ENCODE results near the gene SPR. TPM values are rescaled to one million over a fixed set of nuclear protein-coding genes. Genes with fewer than 3 reads are reported as not detected.
"Not testable (repeated sequence)": the region's sequence is repeated elsewhere in the genome, so short reads cannot be mapped to it uniquely, and the experiment has no call there.

Gene SPR
- total RNA-seq, 2 donors from 2014 or later = 0.60 to 1.1 TPM

DNA sequence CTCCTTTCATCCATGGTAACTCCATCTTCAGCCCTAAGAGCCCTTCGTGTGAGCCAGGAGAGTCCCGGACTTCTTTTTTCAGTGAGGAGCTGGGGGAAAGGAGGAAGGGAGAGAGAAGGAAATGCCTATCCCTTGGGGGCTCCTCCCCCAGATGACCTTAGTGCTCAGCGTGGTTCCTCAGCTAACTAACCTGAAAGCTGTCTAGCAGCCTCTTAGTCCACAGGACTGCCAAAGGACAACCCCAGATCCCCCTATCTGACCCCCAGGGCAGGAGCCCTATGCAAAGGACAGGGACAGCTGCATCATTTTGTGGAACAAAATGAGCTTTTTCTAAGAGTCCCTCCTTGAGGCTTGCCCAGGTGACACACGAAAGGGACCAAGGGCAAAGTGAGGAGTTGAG is 7.9 kb downstream of the SPR start:
- H3K27ac Mint-ChIP-seq = no peak overlapping the region
- H3K36me3 Mint-ChIP-seq (ENCODE audit: low read depth) = peaks cover 4% of the 10 kb centered on the region
- no peaks in the 10 kb centered on the region for H3K9me3 ChIP-seq (ENCODE audit: control insufficient read depth, low read length, poor library complexity, severe bottlenecking)
- H3K4me1 Mint-ChIP-seq = peaks cover 6% of the 10 kb centered on the region
- DNase-seq (no peak), ATAC-seq (no peak)
- no peak overlapping the region for H3K4me3 Mint-ChIP-seq
- H3K27me3 Mint-ChIP-seq = peaks cover 84% of the 10 kb centered on the region

DNA sequence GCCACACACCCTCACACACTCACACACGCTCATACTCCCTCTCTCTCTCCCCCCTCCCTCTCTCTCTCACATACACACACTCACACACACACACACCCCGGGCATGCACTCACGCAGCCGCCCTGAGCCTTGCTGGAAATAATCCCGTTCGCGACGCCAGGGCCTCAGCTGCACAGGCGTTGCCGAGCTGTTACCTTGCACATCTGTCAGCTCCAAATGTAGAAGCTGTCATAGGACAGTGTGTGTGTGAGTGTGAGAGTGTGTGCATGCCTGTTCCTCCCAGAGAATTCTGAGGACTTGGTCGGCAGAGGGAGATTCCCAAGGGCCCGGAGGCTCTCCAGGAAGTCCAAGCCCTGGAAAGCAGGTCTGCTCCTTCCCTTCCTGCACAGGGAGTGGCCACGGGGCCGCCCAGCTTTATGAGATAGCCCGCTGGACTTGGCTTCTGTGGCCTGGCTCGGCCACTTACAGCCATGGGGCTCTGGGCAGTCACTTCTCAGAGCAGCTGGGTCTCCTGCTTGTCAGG is 8.6 kb downstream of the SPR start:
- no peaks in the 10 kb centered on the region for H3K9me3 ChIP-seq (ENCODE audit: control insufficient read depth, low read length, poor library complexity, severe bottlenecking)
- Mint-ChIP-seq H3K4me1 (peaks cover 6% of the 10 kb centered on the region), H3K27me3 (peaks cover 84% of the 10 kb centered on the region), H3K36me3 (ENCODE audit: low read depth) (peaks cover 7% of the 10 kb centered on the region), H3K27ac (no peak overlapping the region), H3K4me3 (no peak overlapping the region)
- DNase-seq = no peak
- ATAC-seq = no peak

DNA sequence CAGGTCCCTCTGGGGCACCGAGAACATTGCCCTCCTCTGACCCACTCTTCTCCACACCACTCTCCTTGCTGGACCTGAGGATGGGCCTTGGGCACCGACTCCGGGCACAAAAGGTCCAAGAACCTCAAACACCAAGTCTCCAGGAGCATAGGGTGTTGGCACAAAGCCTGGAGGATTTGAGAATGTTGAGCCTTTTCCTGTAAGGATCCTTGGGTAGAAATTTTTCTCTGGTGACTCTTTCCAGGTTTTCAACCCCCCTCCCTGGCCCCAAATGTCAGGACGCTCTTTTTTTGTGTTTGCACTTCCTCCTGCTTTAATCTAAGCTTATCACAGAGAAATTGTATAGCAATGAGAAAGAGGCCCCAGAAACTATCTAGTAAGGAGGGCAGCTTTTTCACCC is 9.2 kb downstream of the SPR start:
- no peaks in the 10 kb centered on the region for H3K9me3 ChIP-seq (ENCODE audit: control insufficient read depth, low read length, poor library complexity, severe bottlenecking)
- no peak overlapping the region for H3K4me3 Mint-ChIP-seq
- no peak for DNase-seq
- ATAC-seq = no peak
- peaks cover 10% of the 10 kb centered on the region for H3K36me3 Mint-ChIP-seq (ENCODE audit: low read depth)
- peaks cover 6% of the 10 kb centered on the region for H3K4me1 Mint-ChIP-seq
- no peak overlapping the region for H3K27ac Mint-ChIP-seq
- H3K27me3 Mint-ChIP-seq = peaks cover 84% of the 10 kb centered on the region

DNA sequence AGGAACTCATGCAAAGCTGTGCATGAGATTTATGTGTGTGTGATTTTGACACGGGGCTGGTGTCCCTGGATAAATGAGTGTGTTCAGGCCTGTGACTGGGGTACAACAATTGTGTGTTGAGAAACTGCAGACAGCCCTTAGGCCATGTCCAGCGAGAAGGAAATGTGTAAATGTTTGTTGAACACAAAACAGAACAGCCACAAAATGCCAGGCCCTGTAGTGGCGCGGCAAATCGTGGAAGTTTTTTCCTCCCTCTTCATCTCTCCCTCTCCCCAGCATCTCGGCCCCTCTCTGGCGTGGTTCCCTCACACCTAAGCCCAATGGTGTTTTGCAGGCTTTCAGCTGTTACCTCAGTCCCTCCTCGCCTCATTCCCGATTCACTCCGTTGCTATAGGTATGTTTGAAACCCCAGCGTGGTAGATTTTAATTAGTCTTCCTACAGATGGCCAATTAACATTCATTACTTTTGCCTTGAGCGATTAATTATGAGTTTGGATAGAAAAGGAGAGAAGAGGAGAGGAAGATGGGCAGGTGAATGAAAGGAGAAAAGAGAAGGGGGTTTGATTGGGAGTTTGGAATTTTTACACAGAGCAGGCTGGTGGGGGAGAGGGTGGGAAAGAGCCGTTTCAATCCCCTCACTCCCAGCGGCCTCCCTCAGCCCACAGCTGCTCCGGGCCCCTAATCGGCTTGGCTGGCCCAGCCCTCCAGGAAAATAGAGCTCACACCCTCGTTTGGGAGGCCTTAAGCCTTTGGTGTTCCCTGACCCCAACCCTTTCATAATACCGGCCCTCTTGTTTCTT is 10.8 kb downstream of the SPR start:
- ATAC-seq = no peak
- Mint-ChIP-seq H3K27me3 (peaks cover 81% of the 10 kb centered on the region), H3K36me3 (ENCODE audit: low read depth) (peaks cover 11% of the 10 kb centered on the region), H3K27ac (no peak overlapping the region), H3K4me3 (no peak overlapping the region), H3K4me1 (peaks cover 6% of the 10 kb centered on the region)
- H3K9me3 ChIP-seq (ENCODE audit: control insufficient read depth, low read length, poor library complexity, severe bottlenecking) = no peaks in the 10 kb centered on the region
- DNase-seq = no peak

DNA sequence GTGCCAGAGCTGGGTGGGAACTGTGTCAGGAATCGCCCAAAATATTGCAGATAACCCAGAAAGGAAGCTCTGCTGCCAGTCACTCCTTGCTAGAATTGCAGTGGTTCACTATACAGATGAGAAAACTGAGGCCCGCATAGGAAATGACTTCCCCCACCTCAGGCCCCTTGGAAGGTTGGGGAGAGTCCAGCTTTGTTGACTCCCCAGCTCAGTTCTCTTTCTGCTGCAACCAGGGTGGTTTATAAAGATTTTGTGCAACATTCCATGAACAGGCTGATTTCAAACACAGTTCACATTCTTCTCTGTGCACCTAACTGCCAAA is 11.3 kb downstream of the SPR start:
- no peak for DNase-seq
- H3K9me3 ChIP-seq (ENCODE audit: control insufficient read depth, low read length, poor library complexity, severe bottlenecking) = no peaks in the 10 kb centered on the region
- Mint-ChIP-seq H3K4me1 (peaks cover 6% of the 10 kb centered on the region), H3K27me3 (peaks cover 83% of the 10 kb centered on the region), H3K4me3 (no peak overlapping the region), H3K27ac (no peak overlapping the region), H3K36me3 (ENCODE audit: low read depth) (peaks cover 12% of the 10 kb centered on the region)
- no peak for ATAC-seq

DNA sequence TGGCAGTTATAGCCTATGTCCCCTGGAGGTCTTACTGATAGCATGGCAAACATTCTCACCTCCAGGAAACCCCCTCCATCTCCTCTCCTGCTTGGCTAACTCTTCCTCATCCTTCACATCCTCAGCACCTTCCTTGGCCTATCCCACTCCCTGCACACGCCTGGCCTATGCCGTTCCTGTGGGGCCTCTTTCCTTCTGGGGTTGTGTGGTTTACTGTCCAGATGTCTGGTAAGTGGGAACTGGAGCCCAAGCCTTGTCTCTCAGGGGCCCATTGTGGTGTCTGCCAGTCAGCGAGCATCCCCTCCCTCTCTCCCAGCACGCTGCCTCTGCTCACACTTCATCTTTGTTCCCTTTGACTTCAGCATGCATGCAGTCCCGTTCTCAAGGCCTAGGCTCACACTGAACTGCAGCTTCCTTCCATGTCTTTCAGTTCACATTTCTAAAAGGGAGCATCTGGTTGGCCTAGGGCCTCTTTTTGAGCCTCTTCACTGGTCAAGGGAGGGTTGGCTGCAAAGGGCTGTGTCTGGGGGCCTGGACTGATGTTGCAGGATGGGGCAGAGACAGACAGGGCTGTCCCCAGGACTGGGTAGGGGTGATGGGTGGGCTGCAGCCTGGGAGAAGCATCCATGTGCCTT is 13.1 kb downstream of the SPR start:
- Mint-ChIP-seq H3K36me3 (ENCODE audit: low read depth) (peaks cover 13% of the 10 kb centered on the region), H3K27me3 (peaks cover 69% of the 10 kb centered on the region), H3K27ac (no peak overlapping the region), H3K4me1 (peaks cover 5% of the 10 kb centered on the region), H3K4me3 (no peak overlapping the region)
- ATAC-seq (no peak), DNase-seq (no peak)
- H3K9me3 ChIP-seq (ENCODE audit: control insufficient read depth, low read length, poor library complexity, severe bottlenecking) = no peaks in the 10 kb centered on the region

DNA sequence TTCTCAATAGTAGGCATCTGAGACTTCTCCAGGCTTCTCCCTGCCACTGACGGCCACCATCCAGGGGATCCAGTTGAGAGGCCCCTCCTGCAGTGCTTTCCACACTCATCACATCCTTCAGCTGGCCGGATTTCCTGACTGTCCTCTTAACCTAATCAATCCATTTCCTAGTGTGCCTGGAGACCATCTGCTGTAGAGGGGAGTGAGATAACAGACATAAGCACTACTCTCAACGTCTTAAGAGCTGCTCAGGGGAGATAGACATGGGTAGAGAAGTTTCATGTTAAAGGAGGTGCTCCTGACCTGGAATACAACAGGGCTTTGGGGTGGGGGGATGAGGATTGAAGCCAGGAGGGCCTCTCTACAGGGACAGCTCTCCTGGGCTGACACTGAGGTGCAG is 14.2 kb downstream of the SPR start:
- Mint-ChIP-seq H3K4me3 (no peak overlapping the region), H3K4me1 (no peaks in the 10 kb centered on the region), H3K36me3 (ENCODE audit: low read depth) (peaks cover 13% of the 10 kb centered on the region), H3K27me3 (peaks cover 67% of the 10 kb centered on the region), H3K27ac (no peak overlapping the region)
- H3K9me3 ChIP-seq (ENCODE audit: control insufficient read depth, low read length, poor library complexity, severe bottlenecking) = no peaks in the 10 kb centered on the region
- no peak for ATAC-seq
- DNase-seq = no peak

DNA sequence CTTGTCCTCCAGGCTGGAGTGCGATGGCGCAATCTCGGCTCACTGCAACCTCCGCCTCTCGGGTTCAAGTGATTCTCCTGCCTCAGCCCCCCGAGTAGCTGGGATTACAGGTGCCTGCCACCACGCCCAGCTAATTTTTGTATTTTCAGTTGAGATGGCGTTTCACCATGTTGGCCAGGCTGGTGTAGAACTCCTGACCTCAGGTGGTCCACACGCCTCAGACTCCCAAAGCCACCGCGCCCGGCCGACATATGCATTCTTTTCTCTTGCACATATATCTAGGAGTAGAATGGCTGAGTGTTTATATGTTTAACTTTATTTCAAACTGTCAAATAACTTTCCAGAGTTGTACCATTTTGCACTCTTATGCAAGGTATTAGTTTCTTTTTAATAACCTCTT is 20.2 kb downstream of the SPR start:
- not testable (repeated sequence) for H3K27ac Mint-ChIP-seq; H3K4me3 Mint-ChIP-seq; H3K4me1 Mint-ChIP-seq; H3K9me3 ChIP-seq (ENCODE audit: control insufficient read depth, low read length, poor library complexity, severe bottlenecking); ATAC-seq; DNase-seq
- Mint-ChIP-seq H3K27me3 (peaks cover 77% of the 10 kb centered on the region), H3K36me3 (ENCODE audit: low read depth) (peaks cover 14% of the 10 kb centered on the region)

DNA sequence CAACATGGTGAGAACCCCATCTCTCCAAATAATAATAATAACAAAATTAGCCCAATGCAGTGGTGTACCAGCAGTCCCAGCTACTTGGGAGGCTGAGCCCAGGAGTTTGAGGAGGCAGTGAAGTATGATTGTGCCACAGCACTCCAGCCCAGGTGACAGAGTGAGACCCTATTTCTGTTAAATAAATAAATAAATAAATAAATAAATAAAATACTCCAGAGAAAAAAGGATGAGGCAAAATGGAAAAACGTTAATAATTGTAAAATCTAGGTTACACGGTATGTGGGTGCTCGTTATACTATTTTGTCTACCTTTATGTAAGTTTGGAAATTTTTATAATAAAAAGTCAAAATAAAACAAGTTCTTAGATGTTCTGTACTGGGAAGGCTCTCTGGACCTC is 21.5 kb downstream of the SPR start:
- DNase-seq (no peak), ATAC-seq (no peak)
- H3K36me3 Mint-ChIP-seq (ENCODE audit: low read depth) = peaks cover 12% of the 10 kb centered on the region
- no peak overlapping the region for H3K4me3 Mint-ChIP-seq
- no peak overlapping the region for H3K27ac Mint-ChIP-seq
- H3K4me1 Mint-ChIP-seq = peaks cover 3% of the 10 kb centered on the region
- H3K9me3 ChIP-seq (ENCODE audit: control insufficient read depth, low read length, poor library complexity, severe bottlenecking) = no peaks in the 10 kb centered on the region
- H3K27me3 Mint-ChIP-seq = peaks cover 78% of the 10 kb centered on the region

DNA sequence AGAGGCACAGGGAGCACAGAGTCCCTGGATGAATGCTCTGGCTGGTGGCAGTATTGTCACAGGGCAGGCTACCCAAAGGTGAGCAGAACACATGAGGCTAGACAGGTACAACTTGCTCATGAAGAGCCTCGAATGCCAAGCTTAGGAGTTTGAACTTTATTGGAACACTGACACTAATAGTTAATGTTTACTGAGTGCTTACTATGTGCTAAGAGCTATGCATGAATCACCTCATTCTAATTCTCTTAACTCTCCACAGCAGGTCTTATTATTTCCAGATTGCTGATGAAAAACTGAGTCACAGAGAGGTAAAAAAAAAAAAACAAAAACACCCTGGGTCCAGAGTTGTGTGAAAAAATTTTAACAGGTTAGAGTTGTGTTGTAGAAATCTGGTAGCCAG is 24.0 kb downstream of the SPR start:
- Mint-ChIP-seq H3K27me3 (peaks cover 89% of the 10 kb centered on the region), H3K4me1 (peaks cover 19% of the 10 kb centered on the region)

DNA sequence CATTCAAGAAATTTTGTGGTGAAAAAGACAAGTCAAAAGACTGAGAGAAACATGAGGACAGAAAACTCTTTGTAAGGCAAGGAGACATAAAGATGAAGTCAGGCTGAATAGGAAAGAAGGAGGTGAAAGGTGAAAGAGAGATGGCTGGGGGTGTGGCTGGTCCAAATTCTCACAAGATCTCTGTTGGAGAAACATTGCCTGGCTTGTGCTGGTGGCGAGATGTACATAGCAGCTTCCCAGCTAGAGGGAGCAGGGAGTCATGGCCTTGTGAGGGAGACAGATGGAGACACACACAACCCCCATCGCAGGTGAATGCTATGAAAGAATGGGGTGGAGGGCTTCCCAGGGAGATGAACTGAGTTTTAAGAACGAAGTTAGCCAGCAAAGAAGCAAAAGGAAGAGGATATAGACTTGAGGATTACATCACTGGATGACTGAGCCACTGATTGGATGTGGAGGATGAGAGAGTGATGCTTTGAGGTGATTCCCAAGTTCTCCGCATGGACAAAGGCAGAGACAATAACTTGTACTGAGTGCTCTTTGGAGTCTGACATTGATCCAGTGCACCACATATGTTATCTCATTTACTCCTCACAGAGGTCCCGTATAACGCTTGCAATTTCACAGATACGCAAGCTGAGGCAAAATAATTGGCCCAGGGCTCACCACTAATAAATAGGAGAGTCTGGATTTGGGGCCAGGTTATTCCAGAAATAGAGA is 26.4 kb downstream of the SPR start:
- no peak overlapping the region for H3K27ac Mint-ChIP-seq
- H3K9me3 ChIP-seq (ENCODE audit: control insufficient read depth, low read length, poor library complexity, severe bottlenecking) = peaks cover 3% of the 10 kb centered on the region
- ATAC-seq (no peak), DNase-seq (no peak)
- peaks cover 11% of the 10 kb centered on the region for H3K36me3 Mint-ChIP-seq (ENCODE audit: low read depth)
- H3K4me3 Mint-ChIP-seq = no peak overlapping the region
- peaks cover 28% of the 10 kb centered on the region for H3K4me1 Mint-ChIP-seq
- H3K27me3 Mint-ChIP-seq = peaks cover 79% of the 10 kb centered on the region

More for the DNA sequence above, 24.0 kb downstream of the SPR start:
- Mint-ChIP-seq H3K36me3 (ENCODE audit: low read depth) (peaks cover 11% of the 10 kb centered on the region), H3K27ac (no peak overlapping the region), H3K4me3 (no peak overlapping the region)
- peaks cover 3% of the 10 kb centered on the region for H3K9me3 ChIP-seq (ENCODE audit: control insufficient read depth, low read length, poor library complexity, severe bottlenecking)
- ATAC-seq (no peak), DNase-seq (no peak)

DNA sequence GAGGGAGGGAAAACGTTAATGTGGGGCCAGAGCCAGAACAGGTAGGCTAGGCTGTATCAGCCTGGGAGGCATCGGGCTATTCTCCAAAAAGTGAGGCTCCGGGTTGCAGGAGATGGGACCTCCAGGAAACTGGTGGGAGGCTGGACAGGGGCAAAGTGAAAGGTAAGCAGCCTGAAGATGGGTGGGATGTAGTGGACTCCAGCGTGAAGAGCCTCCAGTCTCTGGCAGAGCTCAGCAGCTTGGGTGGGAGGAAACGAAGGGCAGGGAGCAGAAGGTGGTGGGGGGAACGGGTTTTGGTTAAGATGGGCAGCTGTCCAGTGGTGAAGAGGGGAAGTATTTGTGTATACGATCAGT is 27.0 kb downstream of the SPR start:
- peaks cover 11% of the 10 kb centered on the region for H3K36me3 Mint-ChIP-seq (ENCODE audit: low read depth)
- ATAC-seq (no peak), DNase-seq (no peak)
- H3K9me3 ChIP-seq (ENCODE audit: control insufficient read depth, low read length, poor library complexity, severe bottlenecking) = peaks cover 3% of the 10 kb centered on the region
- no peak overlapping the region for H3K4me3 Mint-ChIP-seq
- H3K4me1 Mint-ChIP-seq = peaks cover 28% of the 10 kb centered on the region
- H3K27me3 Mint-ChIP-seq = peaks cover 76% of the 10 kb centered on the region
- H3K27ac Mint-ChIP-seq = no peak overlapping the region

DNA sequence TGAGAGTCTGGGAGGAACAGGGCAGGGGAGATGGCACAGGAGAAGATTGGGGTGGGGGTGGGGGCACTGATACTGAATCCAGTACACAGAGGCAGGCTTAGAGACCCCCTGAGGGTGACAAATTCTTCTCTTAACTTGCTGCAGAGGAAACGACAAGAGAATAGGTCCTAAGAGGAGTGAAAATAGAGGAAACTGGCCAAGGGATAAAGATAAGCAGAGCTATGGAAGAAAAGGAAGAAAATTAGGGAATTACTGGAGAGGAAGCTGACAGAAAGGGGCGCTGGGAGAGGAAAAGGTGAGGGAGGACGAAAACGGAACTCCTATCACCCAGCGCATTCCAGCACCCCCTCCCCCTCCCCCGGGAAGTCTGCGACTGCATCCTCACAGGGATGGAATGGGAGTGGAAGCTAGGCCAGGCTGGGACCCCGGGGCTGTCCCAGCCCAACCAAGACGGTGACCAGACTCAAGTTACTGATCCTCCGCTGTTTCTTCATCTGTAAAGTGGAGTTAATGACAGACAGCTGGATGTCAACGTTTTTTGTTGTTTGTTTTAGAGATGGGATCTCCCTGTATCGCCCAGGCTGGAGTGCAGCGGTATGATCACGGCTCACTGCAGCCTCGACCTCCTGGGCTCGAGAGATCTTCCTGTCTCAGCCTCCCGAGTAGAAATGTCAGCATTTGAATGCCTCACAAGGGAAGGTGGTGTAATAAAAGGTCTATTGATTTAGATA is 27.5 kb downstream of the SPR start:
- no peak overlapping the region for H3K27ac Mint-ChIP-seq
- peak overlapping the region; percentile 86 for H3K4me3 Mint-ChIP-seq
- no peak for ATAC-seq

More for the DNA sequence above, 27.5 kb downstream of the SPR start:
- no peak for DNase-seq
- Mint-ChIP-seq H3K4me1 (peaks cover 32% of the 10 kb centered on the region), H3K27me3 (peaks cover 76% of the 10 kb centered on the region), H3K36me3 (ENCODE audit: low read depth) (peaks cover 11% of the 10 kb centered on the region)
- peaks cover 3% of the 10 kb centered on the region for H3K9me3 ChIP-seq (ENCODE audit: control insufficient read depth, low read length, poor library complexity, severe bottlenecking)
